HG03571 (cell line): Measurements from ENCODE around the gene HIGD2A.
"Not testable (repeated sequence)": the region's sequence is repeated elsewhere in the genome, so short reads cannot be mapped to it uniquely, and the experiment has no call there.

Experiments used
- ATAC-seq: cut with Tn5 transposase; IDR thresholded peaks from one replicate; pipeline ENCODE4 v1.9.1; 2021; ENCODE audit not compliant: unreplicated experiment

HIGD2A gene

GRCh38 chr5:176394096-176394495, 5.5 kb downstream of the HIGD2A start:
- ATAC-seq, result no peak

- no peak for ATAC-seq
Measured at GRCh38 chr5:176394881-176395675, 6.5 kb downstream of the HIGD2A start.

DNA sequence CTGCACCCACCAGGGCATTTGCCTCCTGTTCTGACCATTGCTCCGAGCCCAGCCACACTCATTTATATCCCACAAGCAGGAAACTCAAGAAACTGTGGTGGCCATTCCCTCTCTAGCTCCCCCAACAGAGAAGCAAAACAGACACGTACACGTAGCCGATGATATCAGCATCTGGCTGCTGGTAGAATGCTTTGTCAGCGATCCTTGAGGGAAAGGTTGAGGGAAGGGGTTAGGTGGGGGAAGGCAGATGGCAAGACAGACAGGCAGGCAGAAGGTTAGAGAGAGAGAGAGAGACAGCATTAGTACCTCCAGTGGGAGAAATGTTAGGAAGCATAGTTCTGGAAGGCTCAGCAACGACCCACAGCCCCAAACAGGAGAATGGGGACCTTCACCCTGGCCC, 7.8 kb downstream of the HIGD2A start:
- no peak for ATAC-seq

- no peak for ATAC-seq
Measured at GRCh38 chr5:176397736-176398420, 9.3 kb downstream of the HIGD2A start.

GRCh38 chr5:176400382-176401156, 12.0 kb downstream of the HIGD2A start:
- ATAC-seq, result no peak

DNA sequence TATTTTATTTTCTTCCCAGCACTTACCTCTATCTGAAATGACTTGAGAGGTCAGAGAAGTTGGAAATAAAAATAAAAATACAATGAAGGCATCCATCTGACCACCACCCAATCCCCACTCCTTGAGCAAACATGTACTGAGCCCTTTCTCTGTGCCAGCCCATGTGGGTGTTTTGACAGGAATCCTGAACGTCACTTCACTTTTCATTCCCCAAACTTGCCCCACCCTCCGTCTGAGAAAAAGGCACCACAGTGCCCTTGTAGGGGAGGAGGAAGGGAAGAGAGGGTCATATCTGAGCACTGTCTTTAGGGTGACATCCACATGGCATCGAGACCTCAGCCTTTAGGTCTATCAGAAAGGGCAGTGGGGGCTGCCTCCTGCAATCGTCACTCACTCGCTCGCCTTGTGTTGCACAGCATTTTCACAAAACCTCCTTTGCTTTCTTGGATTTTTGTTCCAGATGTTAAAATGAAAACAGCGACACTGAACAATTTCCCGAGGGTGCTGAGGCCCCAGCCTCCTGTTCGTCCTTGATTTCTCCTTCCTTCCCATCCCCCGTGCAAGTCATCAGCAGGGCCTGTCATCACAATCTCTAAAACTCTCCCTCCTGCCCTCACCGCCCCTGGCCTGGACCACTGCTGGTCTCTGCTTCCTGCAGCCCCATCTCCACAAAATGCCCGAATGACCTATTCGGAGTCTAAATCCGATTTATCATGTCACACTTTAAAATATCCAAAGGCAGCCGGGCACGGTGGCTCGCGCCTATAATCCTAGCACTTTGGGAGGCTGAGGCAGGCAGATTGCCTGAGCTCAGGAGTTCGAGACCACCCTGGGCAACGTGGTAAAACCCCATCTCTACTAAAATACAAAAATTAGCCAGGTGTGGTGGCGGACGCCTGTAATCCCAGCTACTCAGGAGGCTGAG, 13.0 kb downstream of the HIGD2A start:
- ATAC-seq, result no peak

DNA sequence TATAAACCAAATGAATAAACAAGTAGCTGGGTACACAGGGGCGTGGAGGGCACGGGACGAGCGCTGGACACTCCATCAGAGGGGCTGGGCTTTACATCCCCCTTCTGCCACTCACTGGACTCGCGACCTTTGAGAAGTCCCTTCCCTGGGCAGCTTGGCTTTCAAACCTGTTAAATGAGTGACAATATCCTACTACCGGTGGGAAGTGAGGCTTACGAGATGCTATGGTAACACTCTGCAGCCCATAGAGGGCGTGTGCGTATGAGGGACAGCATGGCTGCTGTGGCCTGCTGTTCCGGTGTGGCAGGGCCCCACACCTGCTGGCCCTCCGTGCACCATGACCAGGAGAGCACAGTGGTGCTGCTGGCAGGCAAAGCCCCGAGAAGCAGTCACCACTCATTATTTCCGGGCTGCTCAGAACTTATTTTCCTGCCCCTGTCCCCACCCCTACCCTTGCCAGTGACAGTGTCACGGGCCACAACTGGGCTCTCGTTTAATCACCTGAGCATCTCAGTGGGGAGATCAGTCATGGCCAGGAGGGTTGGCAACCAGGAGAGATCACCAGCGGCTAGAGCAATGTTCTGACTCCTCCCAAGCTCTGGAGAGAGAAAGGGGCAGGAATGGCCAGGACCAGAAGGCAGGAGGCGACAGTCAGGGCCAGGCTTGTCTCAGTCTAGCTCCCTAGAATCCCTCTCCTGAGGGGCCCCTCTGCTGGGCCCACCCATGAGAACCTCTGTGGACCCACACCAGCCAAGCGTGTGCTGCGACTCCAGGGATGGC, 17.3 kb downstream of the HIGD2A start:
- no peak for ATAC-seq

DNA sequence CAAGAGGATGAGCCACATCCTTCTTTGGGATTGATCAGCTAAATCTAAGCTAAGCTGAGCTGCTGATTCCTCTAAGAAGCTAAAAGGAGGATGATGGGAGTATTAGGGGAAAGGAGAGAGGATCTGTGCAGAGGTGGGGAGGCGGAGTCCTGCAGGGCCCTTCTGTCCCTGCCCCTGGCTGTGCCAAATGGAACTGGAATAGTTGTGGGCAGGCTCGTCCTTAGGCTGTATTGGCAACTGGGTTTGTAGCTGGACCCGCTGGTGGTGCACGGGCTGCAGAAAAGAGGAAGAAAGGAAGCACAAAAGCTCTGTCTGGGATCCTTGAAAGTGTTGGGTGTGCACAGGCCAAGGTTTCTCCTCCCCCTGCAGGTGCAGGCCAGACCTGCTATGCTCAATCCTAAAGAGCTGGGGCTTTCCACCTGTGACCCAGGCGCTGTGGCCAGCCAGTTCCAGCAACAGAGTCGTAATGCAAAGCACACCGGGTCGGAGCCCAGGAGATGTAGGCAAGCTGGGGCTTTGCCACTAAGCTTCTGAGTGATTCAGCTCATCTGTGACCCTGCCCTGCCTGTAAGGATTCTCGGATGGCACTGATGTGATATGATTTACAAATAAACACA, 18.0 kb downstream of the HIGD2A start:
- ATAC-seq, result no peak

DNA sequence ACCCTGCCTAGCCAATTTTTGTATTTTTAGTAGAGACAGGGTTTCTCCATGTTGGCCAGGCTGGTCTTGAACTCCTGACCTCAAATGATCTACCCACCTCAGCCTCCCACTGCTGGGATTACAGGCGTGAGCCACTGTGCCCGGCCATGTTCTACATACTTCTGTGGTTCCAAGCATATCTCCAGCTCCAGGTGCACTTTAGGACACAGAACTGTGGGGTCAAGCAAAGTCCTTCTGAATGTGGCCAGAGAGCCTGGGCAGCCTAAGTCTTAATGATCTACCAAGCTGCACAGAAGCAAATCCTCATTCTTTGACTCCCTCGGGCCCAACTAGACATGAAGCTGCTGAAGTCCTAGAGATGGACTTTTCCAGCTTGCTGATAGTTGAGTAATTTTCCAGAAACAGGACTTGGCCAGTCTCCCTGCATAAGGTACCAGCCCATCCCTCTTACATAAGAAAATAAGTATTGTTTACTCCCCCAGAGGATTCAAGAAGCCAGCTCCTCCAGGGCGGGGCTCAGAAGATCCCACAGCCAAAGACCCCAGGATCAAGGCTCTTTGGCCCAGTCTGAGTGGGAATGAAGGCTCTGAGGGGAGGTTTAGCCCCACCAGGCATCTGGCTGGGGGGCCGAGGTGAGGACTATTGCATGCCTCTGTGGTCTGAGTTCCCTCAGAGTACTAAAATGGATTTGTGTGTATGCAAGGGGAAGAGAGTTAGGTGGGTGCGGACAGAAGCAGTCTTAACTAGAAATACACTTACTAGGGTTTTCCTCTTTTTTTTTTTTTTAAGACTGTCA, 19.1 kb downstream of the HIGD2A start:
- no peak for ATAC-seq

DNA sequence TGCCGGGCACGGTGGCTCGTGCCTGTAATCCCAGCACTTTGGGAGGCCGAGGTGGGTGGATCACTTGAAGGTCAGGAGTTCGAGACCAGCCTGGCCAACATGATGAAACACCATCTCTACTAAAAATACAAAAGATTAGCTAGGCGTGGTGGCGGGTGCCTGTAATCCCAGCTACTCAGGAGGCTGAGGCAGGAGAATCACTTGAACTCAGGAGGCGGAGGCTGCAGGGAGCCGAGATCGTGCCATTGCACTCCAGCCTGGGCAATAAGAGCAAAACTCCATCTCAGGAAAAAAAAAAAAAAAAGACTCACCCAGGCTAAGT, 19.7 kb downstream of the HIGD2A start:
- not testable (repeated sequence) for ATAC-seq

GRCh38 chr5:176408590-176408989, 20.0 kb downstream of the HIGD2A start:
- ATAC-seq, result no peak

DNA sequence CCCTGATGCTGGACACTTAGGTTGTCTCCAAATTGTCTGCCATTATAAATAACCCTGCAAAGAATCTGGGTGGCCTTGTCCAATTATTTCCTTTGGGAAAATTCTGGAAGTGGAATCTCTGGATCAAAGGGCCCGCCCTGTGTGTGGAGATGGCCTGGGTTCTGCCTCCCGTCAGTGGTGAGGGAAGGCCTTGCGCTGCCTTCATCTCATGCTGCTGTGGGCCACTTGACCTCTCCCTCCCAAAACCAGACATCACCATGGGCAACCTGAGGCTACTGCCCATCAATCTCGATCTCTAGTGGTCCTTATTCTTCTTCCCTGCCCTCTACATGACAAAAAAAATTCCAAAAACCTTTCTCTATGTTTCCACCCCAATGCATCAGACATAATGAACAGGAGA, 21.2 kb downstream of the HIGD2A start:
- ATAC-seq, result no peak

GRCh38 chr5:176410486-176411180, 22.1 kb downstream of the HIGD2A start:
- no peak for ATAC-seq

DNA sequence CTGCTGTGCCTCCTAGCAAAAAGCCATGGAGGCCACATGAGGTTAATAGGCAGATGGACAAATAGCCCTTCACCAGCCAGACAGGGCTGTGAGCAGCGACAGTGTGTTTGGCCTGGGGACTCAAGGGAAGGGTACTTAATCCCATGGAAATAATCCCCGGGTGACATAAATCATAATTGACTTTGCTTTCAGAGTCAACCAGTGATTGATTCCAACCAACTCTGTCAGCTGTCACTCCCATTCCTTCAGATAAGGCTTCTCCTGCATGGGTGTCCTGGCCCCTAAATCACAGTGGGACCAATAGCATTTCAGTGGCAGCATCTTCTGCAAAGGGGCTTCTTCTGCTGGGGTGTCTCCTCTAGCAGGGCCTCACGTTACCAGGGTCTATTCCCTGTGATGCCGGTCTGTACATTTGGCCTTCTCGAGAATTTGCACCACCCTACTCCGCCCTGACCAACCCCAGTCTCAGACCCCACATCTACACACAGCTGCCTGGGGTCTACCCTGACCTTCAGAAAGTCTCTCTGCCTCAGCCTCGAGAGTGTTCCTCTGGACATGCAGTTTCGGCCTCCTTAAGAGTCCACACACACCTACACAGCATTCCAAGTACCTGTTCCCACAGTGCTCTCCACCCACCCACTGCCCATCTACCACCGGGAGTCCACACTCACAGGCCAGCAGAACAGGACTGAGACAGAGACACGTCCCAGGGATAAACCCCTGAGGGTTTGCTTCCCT, 24.1 kb downstream of the HIGD2A start:
- ATAC-seq, result no peak

GRCh38 chr5:176413255-176413565, 24.7 kb downstream of the HIGD2A start:
- no peak for ATAC-seq

DNA sequence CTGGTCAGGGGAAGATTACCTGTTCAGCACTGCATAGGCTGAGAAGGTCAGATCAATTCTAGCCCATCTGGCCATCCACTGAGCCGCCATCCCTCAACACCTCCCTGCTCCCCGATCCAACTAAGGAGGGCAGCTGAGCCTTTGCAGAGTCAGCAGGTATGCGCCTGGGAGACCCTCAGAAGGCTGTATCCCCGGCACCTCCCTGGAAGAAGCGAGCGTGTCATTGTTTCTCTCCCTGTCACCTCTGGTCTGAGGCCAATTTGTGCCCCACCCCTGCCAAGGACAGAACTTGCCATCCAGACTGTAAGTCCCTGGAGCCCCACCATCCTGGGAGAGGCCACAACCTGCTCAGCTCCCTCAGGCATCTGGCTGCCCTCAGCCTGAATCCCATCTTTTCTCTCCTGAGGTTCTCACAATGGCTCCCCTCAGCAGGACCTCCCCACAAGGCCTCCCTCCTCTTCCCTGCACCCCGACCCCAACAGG, 25.2 kb downstream of the HIGD2A start:
- ATAC-seq, result no peak

DNA sequence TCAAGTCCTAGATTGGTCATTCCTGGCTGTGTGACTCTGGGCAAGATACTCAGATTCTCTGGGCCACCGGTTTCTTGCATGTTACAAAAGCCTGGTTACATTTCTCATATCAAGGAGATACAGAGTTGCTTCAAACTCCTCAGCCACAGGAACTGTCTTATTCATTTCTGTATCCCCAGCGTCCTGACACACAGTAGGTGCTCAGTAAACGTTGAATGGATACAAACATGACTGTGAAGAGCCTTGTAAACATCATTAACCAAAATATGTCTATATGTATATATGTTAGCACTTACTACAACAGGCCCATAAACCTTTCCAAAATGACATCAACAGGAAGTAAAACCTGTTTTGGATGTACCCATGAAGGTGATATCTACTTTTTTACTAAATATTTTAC, 26.2 kb downstream of the HIGD2A start:
- no peak for ATAC-seq
